Astrocyte (in vitro differentiated cells and primary cell): Measurements from ENCODE around the gene C2CD4C.

Source experiments
- CTCF ChIP-seq: IDR thresholded peaks from 2 replicates; pipeline ENCODE4 v1.5.1; 2011; ENCODE audit warnings: low read depth, mild to moderate bottlenecking, inconsistent platforms, low read length, moderate library complexity; ENCODE audit not compliant: insufficient read depth
- EZH2 ChIP-seq: IDR thresholded peaks from 2 replicates; pipeline ENCODE4 v1.6.1; 2012; ENCODE audit warnings: mild to moderate bottlenecking, low read length, inconsistent platforms; ENCODE audit not compliant: insufficient read depth

DNA sequence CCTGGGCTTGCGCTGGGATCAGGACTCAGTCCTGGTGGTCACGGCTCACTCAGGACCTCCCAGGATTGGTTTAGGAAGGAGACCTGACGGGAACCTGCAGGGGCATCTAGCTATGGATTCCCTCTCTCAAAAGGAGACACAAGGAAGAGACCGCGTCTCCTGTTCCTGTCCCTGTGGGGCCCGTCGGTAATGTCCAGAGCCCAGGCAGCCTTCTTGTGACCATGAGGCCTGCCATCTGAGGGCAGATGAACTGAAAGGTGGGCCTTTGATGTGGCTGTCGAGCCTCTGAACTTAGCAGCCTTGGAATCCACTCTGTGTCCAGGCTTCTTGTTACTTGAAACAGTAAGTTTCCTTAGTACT lies 32.9 kb downstream of the C2CD4C start:
- TF ChIP-seq CTCF (no peak), EZH2 (no peak)
